HL-60 (cell line): ENCODE data around the gene VAMP4.

ENCODE experiments used
- GABPA ChIP-seq: IDR thresholded peaks from 2 replicates; pipeline ENCODE4 v1.6.1; 2012; ENCODE audit warnings: low read depth
- POLR2AphosphoS5 ChIP-seq: IDR thresholded peaks from 2 replicates; pipeline ENCODE4 v1.6.1; 2012; ENCODE audit warnings: low read depth
- SPI1 ChIP-seq: IDR thresholded peaks from 2 replicates; pipeline ENCODE4 v1.6.1; 2012; ENCODE audit warnings: low read depth, mild to moderate bottlenecking, borderline replicate concordance
- TF ChIP-seq, protein P1 (sequence below): IDR thresholded peaks from 2 replicates; pipeline ENCODE4 v1.6.1; 2012; ENCODE audit warnings: low read depth; ENCODE audit not compliant: insufficient replicate concordance
- TF ChIP-seq, protein P2 (sequence below): IDR thresholded peaks from one replicate; pipeline ENCODE4 v1.5.1; 2011; ENCODE audit warnings: low read length, control low read depth, inconsistent platforms; ENCODE audit not compliant: insufficient read depth

DNA sequence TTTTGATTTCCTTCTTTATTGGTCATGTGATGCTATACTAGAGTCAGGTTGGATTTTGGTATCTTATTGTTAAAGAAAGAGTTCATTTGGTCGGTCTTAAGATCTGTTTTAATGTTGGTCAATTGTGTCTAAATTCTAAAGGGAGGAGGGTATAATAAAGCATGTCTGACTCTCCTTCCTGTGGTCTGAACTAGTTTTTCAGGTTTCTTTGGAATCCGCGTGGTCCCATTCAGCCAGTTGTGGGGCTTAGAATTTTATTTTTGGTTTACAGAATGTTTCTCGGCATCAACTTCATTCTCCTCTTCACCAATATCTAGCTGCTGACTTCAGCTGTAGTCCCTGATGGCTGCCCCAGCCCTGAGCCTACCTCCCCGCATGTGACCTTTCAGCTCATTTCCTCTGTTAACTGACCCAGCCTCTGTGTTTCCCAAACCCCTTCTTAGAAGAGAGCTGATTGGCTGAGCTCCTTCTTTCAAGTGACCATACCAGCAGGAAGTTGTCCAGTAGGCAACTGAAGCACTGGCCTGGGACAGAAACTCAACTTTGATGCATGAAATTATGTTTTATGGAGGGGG is 80.7 kb downstream of the VAMP4 start:
- TF ChIP-seq, protein P1, sequence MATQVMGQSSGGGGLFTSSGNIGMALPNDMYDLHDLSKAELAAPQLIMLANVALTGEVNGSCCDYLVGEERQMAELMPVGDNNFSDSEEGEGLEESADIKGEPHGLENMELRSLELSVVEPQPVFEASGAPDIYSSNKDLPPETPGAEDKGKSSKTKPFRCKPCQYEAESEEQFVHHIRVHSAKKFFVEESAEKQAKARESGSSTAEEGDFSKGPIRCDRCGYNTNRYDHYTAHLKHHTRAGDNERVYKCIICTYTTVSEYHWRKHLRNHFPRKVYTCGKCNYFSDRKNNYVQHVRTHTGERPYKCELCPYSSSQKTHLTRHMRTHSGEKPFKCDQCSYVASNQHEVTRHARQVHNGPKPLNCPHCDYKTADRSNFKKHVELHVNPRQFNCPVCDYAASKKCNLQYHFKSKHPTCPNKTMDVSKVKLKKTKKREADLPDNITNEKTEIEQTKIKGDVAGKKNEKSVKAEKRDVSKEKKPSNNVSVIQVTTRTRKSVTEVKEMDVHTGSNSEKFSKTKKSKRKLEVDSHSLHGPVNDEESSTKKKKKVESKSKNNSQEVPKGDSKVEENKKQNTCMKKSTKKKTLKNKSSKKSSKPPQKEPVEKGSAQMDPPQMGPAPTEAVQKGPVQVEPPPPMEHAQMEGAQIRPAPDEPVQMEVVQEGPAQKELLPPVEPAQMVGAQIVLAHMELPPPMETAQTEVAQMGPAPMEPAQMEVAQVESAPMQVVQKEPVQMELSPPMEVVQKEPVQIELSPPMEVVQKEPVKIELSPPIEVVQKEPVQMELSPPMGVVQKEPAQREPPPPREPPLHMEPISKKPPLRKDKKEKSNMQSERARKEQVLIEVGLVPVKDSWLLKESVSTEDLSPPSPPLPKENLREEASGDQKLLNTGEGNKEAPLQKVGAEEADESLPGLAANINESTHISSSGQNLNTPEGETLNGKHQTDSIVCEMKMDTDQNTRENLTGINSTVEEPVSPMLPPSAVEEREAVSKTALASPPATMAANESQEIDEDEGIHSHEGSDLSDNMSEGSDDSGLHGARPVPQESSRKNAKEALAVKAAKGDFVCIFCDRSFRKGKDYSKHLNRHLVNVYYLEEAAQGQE: no peak
- TF ChIP-seq, protein P2, sequence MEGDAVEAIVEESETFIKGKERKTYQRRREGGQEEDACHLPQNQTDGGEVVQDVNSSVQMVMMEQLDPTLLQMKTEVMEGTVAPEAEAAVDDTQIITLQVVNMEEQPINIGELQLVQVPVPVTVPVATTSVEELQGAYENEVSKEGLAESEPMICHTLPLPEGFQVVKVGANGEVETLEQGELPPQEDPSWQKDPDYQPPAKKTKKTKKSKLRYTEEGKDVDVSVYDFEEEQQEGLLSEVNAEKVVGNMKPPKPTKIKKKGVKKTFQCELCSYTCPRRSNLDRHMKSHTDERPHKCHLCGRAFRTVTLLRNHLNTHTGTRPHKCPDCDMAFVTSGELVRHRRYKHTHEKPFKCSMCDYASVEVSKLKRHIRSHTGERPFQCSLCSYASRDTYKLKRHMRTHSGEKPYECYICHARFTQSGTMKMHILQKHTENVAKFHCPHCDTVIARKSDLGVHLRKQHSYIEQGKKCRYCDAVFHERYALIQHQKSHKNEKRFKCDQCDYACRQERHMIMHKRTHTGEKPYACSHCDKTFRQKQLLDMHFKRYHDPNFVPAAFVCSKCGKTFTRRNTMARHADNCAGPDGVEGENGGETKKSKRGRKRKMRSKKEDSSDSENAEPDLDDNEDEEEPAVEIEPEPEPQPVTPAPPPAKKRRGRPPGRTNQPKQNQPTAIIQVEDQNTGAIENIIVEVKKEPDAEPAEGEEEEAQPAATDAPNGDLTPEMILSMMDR: no peak
- no peak for TF ChIP-seq POLR2AphosphoS5
- TF ChIP-seq SPI1: no peak
- no peak for TF ChIP-seq GABPA
